Measurements from ENCODE around the gene UBXN2A.

The UBXN2A gene

DNA sequence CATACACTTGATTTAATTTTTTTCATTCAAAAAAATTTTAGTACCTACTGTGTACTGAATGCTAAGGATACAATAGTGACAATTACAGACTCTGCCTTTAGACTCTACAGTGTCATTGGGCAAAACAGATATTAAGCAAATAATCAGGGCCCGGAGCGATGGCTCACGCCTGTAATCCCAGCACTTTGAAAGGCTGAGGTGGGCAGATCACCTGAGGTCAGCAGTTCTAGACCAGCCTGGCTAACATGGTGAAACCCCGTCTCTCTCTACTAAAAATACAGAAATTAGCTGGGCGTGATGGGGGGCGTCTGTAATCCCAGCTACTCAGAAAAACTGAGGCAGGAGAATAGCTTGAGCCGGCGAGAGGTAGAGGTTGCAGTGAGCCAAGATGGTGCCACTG is 1.4 kb downstream of the UBXN2A start:
- Histone ChIP-seq H2BK120ac (ENCODE audit: low read depth, low read length) (no peak overlapping the region), H3K9ac (ENCODE audit: low read length) (peak overlapping the region; percentile 88), H3K18ac (ENCODE audit: low read depth in 1 of 2, low read length in 2 of 2) (no peak overlapping the region), H3K27ac (ENCODE audit: low read length, poor library complexity, severe bottlenecking) (no peak overlapping the region), H3K4ac (ENCODE audit: low read depth in 1 of 2, low read length in 2 of 2) (no peak overlapping the region), H3K79me1 (replicated peaks; ENCODE audit: low read length, poor library complexity, severe bottlenecking) (peaks cover 6% of the 10 kb centered on the region), H2AFZ (ENCODE audit: low read depth, low read length) (no peak overlapping the region), H3K4me1 (ENCODE audit: control insufficient read depth, insufficient read depth, low read depth, low read length) (peaks cover 11% of the 10 kb centered on the region), H3K27me3 (ENCODE audit: control insufficient read depth in 1 of 2, insufficient read depth in 1 of 2, low read length in 2 of 2) (no peaks in the 10 kb centered on the region), H3K23ac (ENCODE audit: low read length in 2 of 2) (no peak overlapping the region), H3K4me3 (ENCODE audit: insufficient read depth in 1 of 2, low read depth in 1 of 2, low read length in 2 of 2) (peak overlapping the region in 1 of 2 experiments; percentile 92), H2BK15ac (ENCODE audit: low read depth, poor library complexity, severe bottlenecking) (no peak overlapping the region), H3K4me2 (ENCODE audit: low read length, poor library complexity, severe bottlenecking) (no peak overlapping the region), H2BK12ac (ENCODE audit: low read length in 2 of 2) (no peak overlapping the region), H3K9me3 (ENCODE audit: control insufficient read depth, low read length) (no peaks in the 10 kb centered on the region), H3K14ac (ENCODE audit: low read length in 2 of 2) (no peak overlapping the region), H4K91ac (ENCODE audit: low read length) (no peak overlapping the region), H4K8ac (ENCODE audit: low read length) (no peak overlapping the region), H2BK5ac (ENCODE audit: low read depth, low read length, poor library complexity, severe bottlenecking) (no peak overlapping the region), H2AK5ac (ENCODE audit: low read length, severe bottlenecking) (no peak overlapping the region), H3K36me3 (ENCODE audit: control insufficient read depth in 1 of 2, insufficient read depth in 2 of 2, low read depth in 1 of 2, low read length in 2 of 2) (peaks cover 0 to 4% of the 10 kb centered on the region in 2 experiments)
- no peak for DNase-seq
- WGBS, result 87% methylated on average over 8 of the region's 8 CpGs

DNA sequence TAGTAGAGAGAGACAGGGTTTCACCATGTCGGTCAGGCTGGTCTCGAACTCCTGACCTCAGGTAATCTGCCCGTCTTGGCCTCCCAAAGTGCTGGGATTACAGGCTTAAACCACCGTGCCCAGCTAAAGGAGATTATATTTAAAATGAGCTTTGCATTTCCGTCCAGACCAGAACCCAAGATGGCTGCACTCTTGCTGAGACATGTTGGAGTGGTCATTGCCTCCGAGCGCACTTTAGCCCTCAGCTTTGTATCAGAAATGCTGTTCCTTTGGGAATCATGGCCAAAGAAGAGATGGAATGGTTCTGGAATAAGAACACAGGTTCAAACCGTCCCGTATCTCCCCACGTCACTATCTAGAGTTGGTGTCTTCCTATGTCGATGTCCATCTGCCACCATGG is 3.4 kb downstream of the UBXN2A start:
- no peak for DNase-seq
- no peak overlapping the region for H3K4me3 ChIP-seq (ENCODE audit: insufficient read depth in 1 of 2, low read depth in 1 of 2, low read length in 2 of 2)
- 99% methylated on average over 11 of the region's 11 CpGs for WGBS
- peaks cover 0 to 4% of the 10 kb centered on the region in 2 experiments for H3K36me3 ChIP-seq (ENCODE audit: control insufficient read depth in 1 of 2, insufficient read depth in 2 of 2, low read depth in 1 of 2, low read length in 2 of 2)
- H3K18ac ChIP-seq (ENCODE audit: low read depth in 1 of 2, low read length in 2 of 2), result no peak overlapping the region
- no peak overlapping the region for H3K9ac ChIP-seq (ENCODE audit: low read length)
- no peak overlapping the region for H2BK5ac ChIP-seq (ENCODE audit: low read depth, low read length, poor library complexity, severe bottlenecking)
- H3K4ac ChIP-seq (ENCODE audit: low read depth in 1 of 2, low read length in 2 of 2), result no peak overlapping the region
- H4K91ac ChIP-seq (ENCODE audit: low read length), result no peak overlapping the region
- no peak overlapping the region for H2BK15ac ChIP-seq (ENCODE audit: low read depth, poor library complexity, severe bottlenecking)
- H2BK120ac ChIP-seq (ENCODE audit: low read depth, low read length), result no peak overlapping the region
- H3K9me3 ChIP-seq (ENCODE audit: control insufficient read depth, low read length), result no peaks in the 10 kb centered on the region
- H3K4me2 ChIP-seq (ENCODE audit: low read length, poor library complexity, severe bottlenecking), result no peak overlapping the region
- peak overlapping the region in 1 of 2 experiments; percentile 79 for H3K23ac ChIP-seq (ENCODE audit: low read length in 2 of 2)
- peaks cover 12% of the 10 kb centered on the region for H3K79me1 ChIP-seq (replicated peaks; ENCODE audit: low read length, poor library complexity, severe bottlenecking)
- H2AK5ac ChIP-seq (ENCODE audit: low read length, severe bottlenecking), result no peak overlapping the region
- no peak overlapping the region for H2BK12ac ChIP-seq (ENCODE audit: low read length in 2 of 2)
- H3K27ac ChIP-seq (ENCODE audit: low read length, poor library complexity, severe bottlenecking), result no peak overlapping the region
- peaks cover 11% of the 10 kb centered on the region for H3K4me1 ChIP-seq (ENCODE audit: control insufficient read depth, insufficient read depth, low read depth, low read length)
- H2AFZ ChIP-seq (ENCODE audit: low read depth, low read length), result no peak overlapping the region
- H4K8ac ChIP-seq (ENCODE audit: low read length), result no peak overlapping the region
- H3K14ac ChIP-seq (ENCODE audit: low read length in 2 of 2), result no peak overlapping the region
- H3K27me3 ChIP-seq (ENCODE audit: control insufficient read depth in 1 of 2, insufficient read depth in 1 of 2, low read length in 2 of 2), result no peaks in the 10 kb centered on the region

DNA sequence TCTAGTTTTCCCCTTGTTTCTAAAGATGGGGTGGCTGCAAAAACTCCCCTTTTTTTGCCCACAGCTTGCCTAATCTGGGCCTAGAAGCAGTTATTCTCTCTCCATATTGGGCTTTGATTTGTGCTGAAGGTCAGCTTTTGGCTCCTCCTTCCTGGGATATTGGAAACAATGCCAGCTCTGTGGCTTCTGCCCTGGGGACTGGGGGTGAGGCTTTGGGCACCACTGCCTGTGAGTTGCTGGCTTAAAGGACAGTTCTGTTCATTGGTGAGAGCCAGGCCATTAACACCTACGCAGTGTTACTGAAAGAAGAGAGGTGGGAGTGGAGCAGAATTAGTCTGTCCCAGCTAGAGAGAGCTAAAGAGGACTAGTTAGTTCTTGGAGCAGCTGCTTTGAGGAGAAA is 4.3 kb downstream of the UBXN2A start:
- 94% methylated on average over 1 of the region's 1 CpG for WGBS
- Histone ChIP-seq H4K8ac (ENCODE audit: low read length) (no peak overlapping the region), H2BK15ac (ENCODE audit: low read depth, poor library complexity, severe bottlenecking) (no peak overlapping the region), H2BK120ac (ENCODE audit: low read depth, low read length) (no peak overlapping the region), H2AFZ (ENCODE audit: low read depth, low read length) (no peak overlapping the region), H3K79me1 (replicated peaks; ENCODE audit: low read length, poor library complexity, severe bottlenecking) (peaks cover 12% of the 10 kb centered on the region), H2AK5ac (ENCODE audit: low read length, severe bottlenecking) (no peak overlapping the region), H3K9ac (ENCODE audit: low read length) (no peak overlapping the region), H4K91ac (ENCODE audit: low read length) (no peak overlapping the region), H3K14ac (ENCODE audit: low read length in 2 of 2) (no peak overlapping the region), H2BK12ac (ENCODE audit: low read length in 2 of 2) (no peak overlapping the region), H3K36me3 (ENCODE audit: control insufficient read depth in 1 of 2, insufficient read depth in 2 of 2, low read depth in 1 of 2, low read length in 2 of 2) (peaks cover 0 to 4% of the 10 kb centered on the region in 2 experiments), H3K9me3 (ENCODE audit: control insufficient read depth, low read length) (no peaks in the 10 kb centered on the region), H3K4me1 (ENCODE audit: control insufficient read depth, insufficient read depth, low read depth, low read length) (peaks cover 9% of the 10 kb centered on the region), H3K4me2 (ENCODE audit: low read length, poor library complexity, severe bottlenecking) (no peak overlapping the region), H3K18ac (ENCODE audit: low read depth in 1 of 2, low read length in 2 of 2) (no peak overlapping the region), H2BK5ac (ENCODE audit: low read depth, low read length, poor library complexity, severe bottlenecking) (no peak overlapping the region), H3K4me3 (ENCODE audit: insufficient read depth in 1 of 2, low read depth in 1 of 2, low read length in 2 of 2) (no peak overlapping the region), H3K23ac (ENCODE audit: low read length in 2 of 2) (no peak overlapping the region), H3K27me3 (ENCODE audit: control insufficient read depth in 1 of 2, insufficient read depth in 1 of 2, low read length in 2 of 2) (no peaks in the 10 kb centered on the region), H3K4ac (ENCODE audit: low read depth in 1 of 2, low read length in 2 of 2) (no peak overlapping the region), H3K27ac (ENCODE audit: low read length, poor library complexity, severe bottlenecking) (no peak overlapping the region)
- no peak for DNase-seq

DNA sequence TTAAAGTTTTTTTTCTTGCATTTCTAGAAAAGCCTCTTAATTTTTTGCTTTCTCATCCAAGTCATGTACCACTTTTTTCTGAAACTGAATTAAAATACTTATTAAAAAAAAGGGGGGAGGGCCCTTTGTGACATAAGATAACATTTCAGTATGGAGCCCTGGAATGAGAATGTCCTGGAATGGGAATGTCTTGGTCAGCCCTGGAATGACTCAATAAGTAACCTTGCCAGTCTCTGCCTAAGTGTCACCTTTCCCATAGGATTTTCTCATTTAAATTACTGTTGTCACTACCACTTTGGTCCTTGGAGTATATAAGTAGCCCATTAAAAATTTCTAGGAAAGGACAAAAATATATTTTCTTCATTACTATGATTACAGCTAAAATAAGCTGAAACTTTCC is 4.7 kb downstream of the UBXN2A start:
- Histone ChIP-seq H3K4me3 (ENCODE audit: insufficient read depth in 1 of 2, low read depth in 1 of 2, low read length in 2 of 2) (no peak overlapping the region), H3K27ac (ENCODE audit: low read length, poor library complexity, severe bottlenecking) (no peak overlapping the region)

More for the DNA sequence above, 4.7 kb downstream of the UBXN2A start:
- H3K4me1 ChIP-seq (ENCODE audit: control insufficient read depth, insufficient read depth, low read depth, low read length), result peaks cover 7% of the 10 kb centered on the region
- H2AFZ ChIP-seq (ENCODE audit: low read depth, low read length), result no peak overlapping the region
- no peak overlapping the region for H3K9ac ChIP-seq (ENCODE audit: low read length)
- no peak overlapping the region for H3K4ac ChIP-seq (ENCODE audit: low read depth in 1 of 2, low read length in 2 of 2)
- H2BK5ac ChIP-seq (ENCODE audit: low read depth, low read length, poor library complexity, severe bottlenecking), result no peak overlapping the region
- DNase-seq, result no peak
- H3K27me3 ChIP-seq (ENCODE audit: control insufficient read depth in 1 of 2, insufficient read depth in 1 of 2, low read length in 2 of 2), result no peaks in the 10 kb centered on the region
- no peak overlapping the region for H3K23ac ChIP-seq (ENCODE audit: low read length in 2 of 2)
- H3K79me1 ChIP-seq (replicated peaks; ENCODE audit: low read length, poor library complexity, severe bottlenecking), result peaks cover 12% of the 10 kb centered on the region
- H3K4me2 ChIP-seq (ENCODE audit: low read length, poor library complexity, severe bottlenecking), result no peak overlapping the region
- H3K36me3 ChIP-seq (ENCODE audit: control insufficient read depth in 1 of 2, insufficient read depth in 2 of 2, low read depth in 1 of 2, low read length in 2 of 2), result peaks cover 0 to 4% of the 10 kb centered on the region in 2 experiments
- no peaks in the 10 kb centered on the region for H3K9me3 ChIP-seq (ENCODE audit: control insufficient read depth, low read length)
- no peak overlapping the region for H3K14ac ChIP-seq (ENCODE audit: low read length in 2 of 2)
- H3K18ac ChIP-seq (ENCODE audit: low read depth in 1 of 2, low read length in 2 of 2), result no peak overlapping the region
- no peak overlapping the region for H2BK120ac ChIP-seq (ENCODE audit: low read depth, low read length)
- no peak overlapping the region for H4K91ac ChIP-seq (ENCODE audit: low read length)
- H4K8ac ChIP-seq (ENCODE audit: low read length), result no peak overlapping the region
- no peak overlapping the region for H2BK12ac ChIP-seq (ENCODE audit: low read length in 2 of 2)
- no peak overlapping the region for H2AK5ac ChIP-seq (ENCODE audit: low read length, severe bottlenecking)
- H2BK15ac ChIP-seq (ENCODE audit: low read depth, poor library complexity, severe bottlenecking), result no peak overlapping the region
